ENCODE measurements around the gene RGS3.

The RGS3 gene

GRCh38 chr9:113579283-113580040 lies 115.9 kb downstream of the RGS3 start:
- H3K27me3 ChIP-seq (ENCODE audit: control insufficient read depth, insufficient read depth, low read length): no peaks in the 10 kb centered on the region
- no peak overlapping the region for H3K9ac ChIP-seq (ENCODE audit: low read length)
- H3K27ac ChIP-seq (ENCODE audit: low read depth, low read length): peak overlapping the region; percentile 54
- H3K4me3 ChIP-seq (ENCODE audit: low read length): no peak overlapping the region
- peaks cover 23% of the 10 kb centered on the region for H3K4me1 ChIP-seq (ENCODE audit: control insufficient read depth, insufficient read depth, low read length)
- peaks cover 6% of the 10 kb centered on the region for H3K36me3 ChIP-seq (ENCODE audit: control insufficient read depth, insufficient read depth, low read length)

GRCh38 chr9:113580041-113580953 lies 116.8 kb downstream of the RGS3 start:
- H3K27ac ChIP-seq (ENCODE audit: low read depth, low read length): peak overlapping the region; percentile 54
- H3K27me3 ChIP-seq (ENCODE audit: control insufficient read depth, insufficient read depth, low read length): no peaks in the 10 kb centered on the region
- peaks cover 23% of the 10 kb centered on the region for H3K4me1 ChIP-seq (ENCODE audit: control insufficient read depth, insufficient read depth, low read length)
- peak overlapping the region; percentile 16 for H3K4me3 ChIP-seq (ENCODE audit: low read length)
- H3K9ac ChIP-seq (ENCODE audit: low read length): no peak overlapping the region
- H3K36me3 ChIP-seq (ENCODE audit: control insufficient read depth, insufficient read depth, low read length): peaks cover 14% of the 10 kb centered on the region

- Histone ChIP-seq H3K4me3 (ENCODE audit: low read length) (no peak overlapping the region), H3K27ac (ENCODE audit: low read depth, low read length) (peak overlapping the region; percentile 80)
Observed at GRCh38 chr9:113580954-113581311, 117.4 kb downstream of the RGS3 start.

GRCh38 chr9:113581865-113582697 lies 118.6 kb downstream of the RGS3 start:
- Histone ChIP-seq H3K27ac (ENCODE audit: low read depth, low read length) (peak overlapping the region; percentile 80), H3K4me3 (ENCODE audit: low read length) (peak overlapping the region; percentile 58), H3K27me3 (ENCODE audit: control insufficient read depth, insufficient read depth, low read length) (no peaks in the 10 kb centered on the region), H3K36me3 (ENCODE audit: control insufficient read depth, insufficient read depth, low read length) (peaks cover 15% of the 10 kb centered on the region), H3K4me1 (ENCODE audit: control insufficient read depth, insufficient read depth, low read length) (peaks cover 23% of the 10 kb centered on the region), H3K9ac (ENCODE audit: low read length) (no peak overlapping the region)

More at GRCh38 chr9:113580954-113581311, 117.4 kb downstream of the RGS3 start:
- Histone ChIP-seq H3K4me1 (ENCODE audit: control insufficient read depth, insufficient read depth, low read length) (peaks cover 23% of the 10 kb centered on the region), H3K27me3 (ENCODE audit: control insufficient read depth, insufficient read depth, low read length) (no peaks in the 10 kb centered on the region), H3K9ac (ENCODE audit: low read length) (no peak overlapping the region), H3K36me3 (ENCODE audit: control insufficient read depth, insufficient read depth, low read length) (peaks cover 15% of the 10 kb centered on the region)

GRCh38 chr9:113582698-113583200 lies 119.2 kb downstream of the RGS3 start:
- peaks cover 23% of the 10 kb centered on the region for H3K4me1 ChIP-seq (ENCODE audit: control insufficient read depth, insufficient read depth, low read length)
- no peak overlapping the region for H3K27ac ChIP-seq (ENCODE audit: low read depth, low read length)
- H3K9ac ChIP-seq (ENCODE audit: low read length): no peak overlapping the region
- H3K36me3 ChIP-seq (ENCODE audit: control insufficient read depth, insufficient read depth, low read length): peaks cover 15% of the 10 kb centered on the region
- no peak overlapping the region for H3K4me3 ChIP-seq (ENCODE audit: low read length)
- no peaks in the 10 kb centered on the region for H3K27me3 ChIP-seq (ENCODE audit: control insufficient read depth, insufficient read depth, low read length)

GRCh38 chr9:113583511-113584427 lies 120.2 kb downstream of the RGS3 start:
- H3K4me3 ChIP-seq (ENCODE audit: low read length): no peak overlapping the region
- H3K9ac ChIP-seq (ENCODE audit: low read length): no peak overlapping the region
- no peak overlapping the region for H3K27ac ChIP-seq (ENCODE audit: low read depth, low read length)
- H3K36me3 ChIP-seq (ENCODE audit: control insufficient read depth, insufficient read depth, low read length): peaks cover 15% of the 10 kb centered on the region
- peaks cover 23% of the 10 kb centered on the region for H3K4me1 ChIP-seq (ENCODE audit: control insufficient read depth, insufficient read depth, low read length)
- H3K27me3 ChIP-seq (ENCODE audit: control insufficient read depth, insufficient read depth, low read length): no peaks in the 10 kb centered on the region

GRCh38 chr9:113584428-113585084 lies 121.0 kb downstream of the RGS3 start:
- Histone ChIP-seq H3K9ac (ENCODE audit: low read length) (no peak overlapping the region), H3K27ac (ENCODE audit: low read depth, low read length) (no peak overlapping the region), H3K4me3 (ENCODE audit: low read length) (no peak overlapping the region), H3K4me1 (ENCODE audit: control insufficient read depth, insufficient read depth, low read length) (peaks cover 18% of the 10 kb centered on the region), H3K36me3 (ENCODE audit: control insufficient read depth, insufficient read depth, low read length) (peaks cover 15% of the 10 kb centered on the region), H3K27me3 (ENCODE audit: control insufficient read depth, insufficient read depth, low read length) (no peaks in the 10 kb centered on the region)

- Histone ChIP-seq H3K27ac (ENCODE audit: low read depth, low read length) (no peak overlapping the region), H3K36me3 (ENCODE audit: control insufficient read depth, insufficient read depth, low read length) (peaks cover 15% of the 10 kb centered on the region), H3K27me3 (ENCODE audit: control insufficient read depth, insufficient read depth, low read length) (no peaks in the 10 kb centered on the region), H3K4me1 (ENCODE audit: control insufficient read depth, insufficient read depth, low read length) (peaks cover 16% of the 10 kb centered on the region), H3K4me3 (ENCODE audit: low read length) (no peak overlapping the region), H3K9ac (ENCODE audit: low read length) (no peak overlapping the region)
Observed at GRCh38 chr9:113585085-113585442, 121.5 kb downstream of the RGS3 start.

- no peak overlapping the region for H3K4me3 ChIP-seq (ENCODE audit: low read length)
- H3K36me3 ChIP-seq (ENCODE audit: control insufficient read depth, insufficient read depth, low read length): peaks cover 15% of the 10 kb centered on the region
- H3K9ac ChIP-seq (ENCODE audit: low read length): no peak overlapping the region
- H3K27me3 ChIP-seq (ENCODE audit: control insufficient read depth, insufficient read depth, low read length): no peaks in the 10 kb centered on the region
- no peak overlapping the region for H3K27ac ChIP-seq (ENCODE audit: low read depth, low read length)
- H3K4me1 ChIP-seq (ENCODE audit: control insufficient read depth, insufficient read depth, low read length): peaks cover 12% of the 10 kb centered on the region
Observed at GRCh38 chr9:113585555-113585954, 122.0 kb downstream of the RGS3 start.

GRCh38 chr9:113587471-113588031 lies 124.0 kb downstream of the RGS3 start:
- Histone ChIP-seq H3K36me3 (ENCODE audit: control insufficient read depth, insufficient read depth, low read length) (peaks cover 15% of the 10 kb centered on the region), H3K4me3 (ENCODE audit: low read length) (no peak overlapping the region), H3K27ac (ENCODE audit: low read depth, low read length) (no peak overlapping the region), H3K9ac (ENCODE audit: low read length) (no peak overlapping the region), H3K4me1 (ENCODE audit: control insufficient read depth, insufficient read depth, low read length) (no peaks in the 10 kb centered on the region), H3K27me3 (ENCODE audit: control insufficient read depth, insufficient read depth, low read length) (no peaks in the 10 kb centered on the region)

Measured in rectal smooth muscle tissue (tissue), 1 donor.